GM21737 (cell line): ENCODE data around the gene YIPF5.

ENCODE experiments used
- ATAC-seq: cut with Tn5 transposase; IDR thresholded peaks from one replicate; pipeline ENCODE4 v1.9.1; 2021; ENCODE audit warnings: mild to moderate bottlenecking, moderate library complexity; ENCODE audit not compliant: unreplicated experiment

Gene YIPF5

GRCh38 chr5:144170276-144171024 is at the start of gene YIPF5, which contains the start of gene KCTD16:
YIPF5 (minus strand) TSS chr5:144170659; CDS start chr5:144169955, 704 bp downstream.
KCTD16 (plus strand) TSS chr5:144170873.
- peak; percentile 100 for ATAC-seq

- ATAC-seq: no peak
Measured at GRCh38 chr5:144219869-144220268, 49.4 kb upstream of the YIPF5 start.

- no peak for ATAC-seq
Measured at GRCh38 chr5:144210655-144211054, 40.2 kb upstream of the YIPF5 start.

GRCh38 chr5:144209361-144209760 is 38.9 kb upstream of the YIPF5 start:
- no peak for ATAC-seq

- ATAC-seq: no peak
Measured at GRCh38 chr5:144207875-144208444, 37.5 kb upstream of the YIPF5 start.

GRCh38 chr5:144206141-144206540 is 35.7 kb upstream of the YIPF5 start:
- ATAC-seq: no peak

GRCh38 chr5:144205141-144205551 is 34.7 kb upstream of the YIPF5 start:
- ATAC-seq: no peak

- ATAC-seq: peak; percentile 62
Measured at GRCh38 chr5:144203750-144204596, 33.5 kb upstream of the YIPF5 start.

- no peak for ATAC-seq
Measured at GRCh38 chr5:144202726-144203125, 32.3 kb upstream of the YIPF5 start.

GRCh38 chr5:144202072-144202471 is 31.6 kb upstream of the YIPF5 start:
- no peak for ATAC-seq

- ATAC-seq: no peak
Measured at GRCh38 chr5:144201588-144201987, 31.1 kb upstream of the YIPF5 start.

- ATAC-seq: no peak
Measured at GRCh38 chr5:144198386-144198785, 27.9 kb upstream of the YIPF5 start.

- no peak for ATAC-seq
Measured at GRCh38 chr5:144196612-144197011, 26.2 kb upstream of the YIPF5 start.

GRCh38 chr5:144195448-144195847 is 25.0 kb upstream of the YIPF5 start:
- ATAC-seq: no peak

GRCh38 chr5:144194144-144194543 is 23.7 kb upstream of the YIPF5 start:
- no peak for ATAC-seq

- ATAC-seq: no peak
Measured at GRCh38 chr5:144192661-144193060, 22.2 kb upstream of the YIPF5 start.

GRCh38 chr5:144191998-144192397 is 21.5 kb upstream of the YIPF5 start:
- ATAC-seq: peak; percentile 84

GRCh38 chr5:144191531-144191930 is 21.1 kb upstream of the YIPF5 start:
- ATAC-seq: no peak

- no peak for ATAC-seq
Measured at GRCh38 chr5:144189800-144190429, 19.5 kb upstream of the YIPF5 start.

GRCh38 chr5:144187699-144188294 is 17.3 kb upstream of the YIPF5 start:
- peak; percentile 89 for ATAC-seq
